Left renal pelvis (tissue), 4 donors: ENCODE data around the gene CITED2. TPM values are rescaled to one million over a fixed set of nuclear protein-coding genes. Genes with fewer than 3 reads are reported as not detected.
"Not testable (repeated sequence)": the region's sequence is repeated elsewhere in the genome, so short reads cannot be mapped to it uniquely, and the experiment has no call there.

Source experiments
- DNase-seq, 4 donors: peaks; one replicate each; pipeline ENCODE4 v3.0.0-alpha.2; 2013; ENCODE audit warnings: low read depth in 4 of 4, low spot score in 3 of 4
- polyA plus RNA-seq, 4 donors: library from polyadenylated mRNA; unstranded; fragments of 120-200 nt; gene quantifications; one replicate each; pipeline ENCODE4 v1.2.1, GENCODE V29; 2013; ENCODE audit not compliant: insufficient read length in 4 of 4

Gene CITED2
- polyA plus RNA-seq, 4 donors, result 104 to 202 (median 163) TPM

DNA sequence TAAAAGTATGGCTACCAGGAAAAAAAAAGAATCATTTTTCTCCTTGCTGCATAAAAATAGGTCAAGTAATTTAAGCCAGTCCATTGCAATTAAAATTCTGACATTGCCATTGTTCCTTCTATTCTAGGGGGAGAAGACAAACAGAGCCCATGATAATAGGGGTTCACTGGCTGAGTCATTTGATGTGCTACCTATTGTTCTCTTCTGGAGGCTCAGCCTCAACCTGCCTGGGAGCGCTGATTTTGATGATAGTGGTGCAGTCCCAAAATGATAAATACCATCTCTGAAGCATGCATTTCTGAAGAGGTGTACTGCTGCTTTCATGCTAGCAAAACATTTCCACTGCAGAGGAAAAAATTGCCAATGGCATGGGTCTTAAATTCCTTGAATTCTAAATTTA lies 5.8 kb downstream of the CITED2 start:
- no peak for DNase-seq

DNA sequence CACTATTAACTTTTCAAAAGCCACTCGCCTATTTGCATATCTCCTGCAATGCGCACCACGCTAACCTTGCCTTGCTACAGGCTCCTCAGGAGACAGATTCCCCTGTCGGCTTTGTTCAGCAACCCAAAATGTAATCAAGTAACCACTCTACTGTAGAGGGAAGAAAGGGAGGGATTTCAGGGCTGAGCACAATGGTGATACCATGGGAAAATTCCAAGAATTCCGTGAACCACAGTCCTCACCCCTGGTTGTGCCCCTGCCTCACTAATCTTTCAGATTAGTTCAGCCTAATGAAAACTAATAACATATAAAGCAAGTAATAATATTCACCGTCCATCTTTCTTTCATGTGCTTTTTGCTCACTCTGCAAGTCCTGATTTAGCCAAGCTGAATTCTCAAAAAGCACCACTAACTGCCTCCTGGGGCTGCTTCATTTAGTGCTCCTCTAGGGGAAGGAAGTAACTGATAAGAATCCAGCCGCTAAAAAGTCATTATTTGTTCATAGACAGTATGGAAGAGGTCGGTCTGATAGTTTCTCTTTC lies 6.6 kb downstream of the CITED2 start:
- no peak for DNase-seq

DNA sequence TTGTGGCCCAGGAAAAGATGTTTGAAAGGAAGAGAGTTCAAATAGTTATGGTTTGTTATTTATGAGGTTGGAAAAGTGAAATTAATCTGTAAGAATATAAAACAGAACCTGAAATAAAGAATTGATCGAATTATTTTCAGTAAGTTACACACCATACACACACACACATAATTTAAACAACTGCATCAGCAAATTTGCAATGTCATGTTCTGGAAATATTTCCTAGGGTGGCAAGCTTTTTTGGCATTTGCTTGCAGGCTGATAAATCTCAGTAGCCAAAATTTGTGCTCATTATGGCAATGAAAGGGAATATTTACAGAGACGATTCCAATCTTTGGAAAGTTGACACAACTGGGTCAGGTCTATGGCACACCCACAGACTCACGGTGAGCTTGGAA lies 9.5 kb downstream of the CITED2 start:
- no peak for DNase-seq

DNA sequence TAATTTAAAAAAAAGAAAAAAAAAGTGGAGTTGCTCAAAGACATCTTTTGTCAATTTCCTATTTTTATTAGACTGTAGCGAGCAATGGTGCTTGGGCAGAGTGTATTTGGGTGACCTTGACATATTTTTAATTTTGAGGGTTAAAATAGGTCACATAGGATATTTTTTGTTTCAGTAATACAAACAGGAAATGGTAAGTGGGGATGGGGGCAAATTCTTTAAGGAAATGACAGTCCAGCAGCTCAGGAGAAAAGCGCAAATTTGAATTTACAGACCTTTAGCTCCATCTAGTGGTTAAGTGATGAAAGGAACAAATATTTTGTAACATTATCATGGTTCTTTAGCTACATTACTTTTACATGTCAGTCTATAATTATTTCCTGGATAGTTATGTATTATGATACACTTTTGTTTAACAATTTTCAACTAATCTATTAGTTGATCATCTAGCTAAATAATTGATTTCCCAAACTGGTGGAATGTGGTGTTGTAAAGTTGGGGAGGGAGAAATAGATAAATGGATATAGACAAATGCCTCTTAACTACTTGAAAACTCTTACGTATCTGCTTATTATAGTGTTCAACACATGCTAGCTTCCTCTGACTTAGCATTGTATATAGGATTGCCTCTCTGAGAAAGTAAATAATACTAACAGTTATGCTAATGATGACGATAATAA lies 10.0 kb downstream of the CITED2 start:
- DNase-seq, result no peak

DNA sequence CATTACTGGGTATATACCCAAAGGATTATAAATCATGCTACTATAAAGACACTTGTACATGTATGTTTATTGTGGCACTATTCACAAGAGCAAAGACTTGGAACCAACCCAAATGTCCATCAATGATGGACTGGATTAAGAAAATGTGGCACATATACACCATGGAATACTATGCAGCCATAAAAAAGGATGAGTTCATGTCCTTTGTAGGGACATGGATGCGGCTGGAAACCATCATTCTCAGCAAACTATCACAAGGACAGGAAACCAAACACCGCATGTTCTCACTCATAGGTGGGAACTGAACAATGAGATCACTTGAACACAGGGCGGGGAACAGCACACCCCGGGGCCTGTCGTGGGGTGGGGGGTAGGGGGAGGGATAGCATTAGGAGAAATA lies 10.7 kb downstream of the CITED2 start:
- not testable (repeated sequence) for DNase-seq

DNA sequence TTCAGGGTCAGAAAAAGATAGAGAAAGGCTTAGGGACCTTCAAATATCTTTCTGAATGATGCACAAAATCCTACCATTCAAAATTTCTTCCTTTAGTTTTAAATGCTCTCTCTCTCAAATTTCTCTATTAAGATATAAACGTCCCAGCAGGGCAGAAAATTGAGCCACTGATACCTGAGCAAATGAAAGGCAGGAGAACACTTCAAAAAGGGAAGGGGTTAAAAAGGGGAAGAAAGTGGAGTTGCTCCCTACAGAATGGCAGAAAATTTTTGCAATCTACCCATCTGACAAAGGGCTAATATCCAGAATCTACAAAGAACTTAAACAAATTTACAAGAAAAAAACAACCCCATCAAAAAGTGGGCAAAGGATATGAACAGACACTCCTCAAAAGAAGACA lies 11.3 kb downstream of the CITED2 start:
- not testable (repeated sequence) for DNase-seq

DNA sequence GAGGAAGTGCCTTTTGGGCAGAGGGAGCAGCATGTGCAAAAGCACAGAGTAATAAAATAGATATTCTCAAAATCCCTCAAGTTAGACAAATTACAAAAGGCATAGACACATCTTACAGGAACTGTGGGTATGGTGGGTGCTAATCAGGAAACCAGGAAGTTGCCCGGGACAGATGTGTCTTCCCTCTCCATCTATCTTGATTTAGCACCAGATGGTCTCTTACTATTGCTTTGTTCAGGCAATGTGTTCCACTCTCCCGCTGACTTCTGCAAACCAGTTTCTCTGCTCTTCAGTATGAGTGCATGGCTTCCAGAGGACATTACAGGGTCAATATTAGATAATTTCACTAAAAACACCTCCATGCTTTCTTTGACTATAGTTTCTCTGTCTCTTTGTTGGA lies 13.2 kb downstream of the CITED2 start:
- no peak for DNase-seq

DNA sequence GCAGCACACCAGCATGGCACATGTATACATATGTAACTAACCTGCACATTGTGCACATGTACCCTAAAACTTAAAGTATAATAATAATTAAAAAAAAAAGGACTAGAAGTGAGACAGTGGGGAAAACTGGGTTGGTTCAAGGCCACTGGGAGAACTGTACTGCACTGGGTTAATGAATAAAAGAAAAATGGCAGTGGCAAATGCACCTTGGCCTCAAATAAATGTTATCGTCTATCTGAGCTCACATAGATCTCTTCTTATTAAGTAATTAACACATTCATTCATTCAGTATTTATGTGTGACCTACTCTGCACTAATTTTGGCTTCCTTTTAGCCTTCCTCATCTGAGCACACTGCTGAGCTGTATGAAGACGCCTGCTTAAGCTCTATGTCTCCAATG lies 17.5 kb downstream of the CITED2 start:
- DNase-seq, result no peak

DNA sequence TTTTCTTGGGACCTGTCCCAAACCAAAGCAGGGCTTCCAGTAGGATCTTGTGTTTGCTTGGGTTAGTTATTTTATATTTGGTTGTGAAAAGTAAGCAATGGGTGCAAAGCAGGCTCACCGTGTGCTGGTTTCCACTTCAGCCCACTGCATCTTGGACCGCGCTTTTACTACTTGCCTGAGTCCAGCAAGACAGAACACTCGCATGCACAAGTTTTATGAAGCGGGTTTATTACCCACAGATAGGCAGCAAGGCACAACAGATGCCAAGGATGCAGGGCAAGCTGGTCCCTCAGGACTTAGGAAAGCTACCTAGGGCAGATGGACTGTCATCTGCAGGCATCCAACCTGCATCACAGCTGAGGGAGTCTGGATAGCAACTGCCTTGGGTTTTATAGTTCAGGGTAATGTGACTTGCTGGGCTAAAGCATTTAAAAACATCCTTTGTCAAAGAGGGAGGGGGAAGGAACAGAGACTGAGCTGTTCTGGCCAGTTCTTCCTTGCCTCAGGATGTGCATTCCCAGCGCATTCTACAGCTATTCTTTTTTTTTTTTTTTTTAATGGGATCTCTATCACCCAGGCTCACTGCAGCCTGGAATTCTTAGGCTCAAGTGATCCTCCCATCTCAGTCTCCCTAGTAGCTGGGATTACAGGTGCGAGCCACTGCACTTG lies 18.5 kb downstream of the CITED2 start:
- no peak for DNase-seq

DNA sequence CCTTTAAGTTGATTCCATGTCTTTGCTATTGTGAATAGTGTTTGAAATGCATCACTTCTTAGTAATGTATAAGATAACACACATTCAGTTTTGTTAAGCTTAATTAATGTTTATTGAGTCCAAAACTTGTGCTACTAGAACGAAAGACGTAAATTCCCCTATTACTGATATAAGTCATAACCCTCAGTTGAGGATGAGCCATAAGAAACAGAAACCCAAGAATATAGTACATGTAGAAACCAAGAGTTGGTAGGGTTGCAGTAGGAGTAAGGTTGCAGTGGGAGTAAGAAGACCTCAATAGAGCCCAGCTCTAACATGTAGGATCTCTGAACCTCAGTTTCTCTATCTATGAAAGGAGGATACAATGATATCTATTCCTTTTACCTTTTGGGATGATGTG lies 19.3 kb downstream of the CITED2 start:
- no peak for DNase-seq

DNA sequence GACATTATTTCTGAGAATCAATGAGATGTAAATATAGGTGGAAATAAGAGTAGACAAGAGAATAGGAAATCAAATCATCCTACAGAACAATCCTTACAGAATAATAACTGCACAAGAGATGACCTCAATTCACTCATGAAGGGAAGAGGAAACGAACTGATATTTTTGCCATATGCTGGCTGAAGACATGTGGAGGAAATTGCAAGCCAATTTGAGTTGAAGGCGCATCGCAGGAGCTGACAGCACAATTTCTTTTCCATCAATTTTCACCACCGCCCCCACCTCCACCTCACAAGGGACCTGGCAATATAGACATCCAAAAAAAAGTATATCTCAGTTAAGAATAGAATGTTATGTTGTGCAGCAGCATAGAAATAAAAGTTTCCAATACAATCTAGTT lies 20.3 kb downstream of the CITED2 start:
- no peak for DNase-seq

DNA sequence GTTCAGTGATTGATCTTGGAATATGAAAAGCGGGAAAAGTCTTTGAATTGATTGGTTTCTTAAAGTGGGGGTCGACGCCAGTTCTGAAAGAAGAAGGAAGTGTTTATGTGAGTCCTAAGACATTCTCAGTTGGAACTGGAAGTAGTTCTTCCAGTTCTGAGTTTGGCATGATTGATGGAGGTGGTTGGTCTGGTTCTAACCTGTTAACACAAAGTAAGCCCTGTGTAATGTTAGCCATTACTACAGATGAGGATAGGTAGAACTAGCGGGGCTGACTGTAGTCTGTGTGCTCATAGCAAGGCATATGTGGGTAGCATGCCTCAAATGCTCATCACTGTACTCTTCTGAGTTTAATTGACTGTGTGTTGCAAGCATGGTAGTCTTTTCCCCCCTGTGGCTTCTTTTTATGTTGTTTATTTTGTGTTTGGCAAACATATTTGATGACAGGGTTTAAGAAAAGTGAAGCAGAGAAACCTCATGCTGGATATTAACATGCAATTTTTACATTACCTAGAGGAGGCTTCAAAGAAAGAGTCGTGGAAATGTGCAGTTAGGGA lies 24.9 kb downstream of the CITED2 start:
- no peak for DNase-seq

DNA sequence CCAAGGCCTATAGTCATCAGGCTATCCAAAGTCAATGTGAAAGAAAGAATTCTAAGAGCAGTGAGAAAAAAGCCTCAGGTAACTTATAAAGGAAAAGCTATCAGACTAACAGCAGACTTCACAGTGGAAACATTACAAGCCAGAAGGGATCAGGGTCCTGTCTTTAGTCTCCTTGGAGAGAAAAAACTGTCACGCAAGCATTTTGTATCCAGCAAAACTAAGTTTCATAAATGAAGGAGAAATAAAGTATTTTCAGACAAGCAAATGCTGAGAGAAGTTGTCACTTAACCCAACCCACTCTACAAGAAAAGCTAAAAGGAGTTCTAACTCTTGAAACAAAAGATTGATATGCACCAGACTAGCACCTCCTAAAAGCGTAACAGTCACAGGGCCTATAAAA lies 28.1 kb downstream of the CITED2 start:
- no peak for DNase-seq

DNA sequence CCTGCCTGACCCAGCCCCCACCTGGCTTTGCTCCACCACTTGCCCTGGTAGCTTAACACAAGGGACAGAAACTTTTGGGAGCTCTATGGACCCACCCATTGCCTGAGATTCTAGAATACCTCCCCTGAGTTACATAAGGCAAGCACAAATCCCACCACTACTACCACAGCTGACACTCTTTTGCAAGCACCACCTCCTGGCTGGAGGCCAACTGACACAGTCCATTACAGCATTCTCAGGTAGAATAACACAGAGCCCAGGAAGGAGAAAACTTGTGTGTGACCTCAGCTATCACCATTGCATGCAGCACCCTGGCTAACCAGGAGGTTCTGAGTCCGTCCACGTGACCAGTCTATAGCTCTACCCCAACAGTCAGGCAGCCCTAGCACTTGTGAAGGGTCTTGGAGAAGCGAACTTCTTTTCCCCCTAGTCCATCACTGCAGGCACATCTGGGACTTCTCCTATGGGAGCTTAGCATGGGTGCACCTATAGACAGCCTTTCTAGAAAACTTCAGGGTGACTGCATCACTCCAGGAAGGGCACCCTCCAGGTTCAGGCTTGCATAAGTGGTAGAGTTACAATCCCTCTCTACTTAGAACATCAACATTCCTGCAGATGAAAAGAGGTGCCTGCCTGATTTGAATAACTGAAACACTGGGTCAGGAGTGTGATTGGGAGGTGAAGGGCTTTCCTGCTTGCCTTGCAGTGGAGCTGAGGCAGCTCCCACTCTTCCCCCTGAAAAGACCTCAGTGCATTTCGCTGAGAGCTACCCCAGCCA lies 30.1 kb downstream of the CITED2 start:
- DNase-seq, result no peak

DNA sequence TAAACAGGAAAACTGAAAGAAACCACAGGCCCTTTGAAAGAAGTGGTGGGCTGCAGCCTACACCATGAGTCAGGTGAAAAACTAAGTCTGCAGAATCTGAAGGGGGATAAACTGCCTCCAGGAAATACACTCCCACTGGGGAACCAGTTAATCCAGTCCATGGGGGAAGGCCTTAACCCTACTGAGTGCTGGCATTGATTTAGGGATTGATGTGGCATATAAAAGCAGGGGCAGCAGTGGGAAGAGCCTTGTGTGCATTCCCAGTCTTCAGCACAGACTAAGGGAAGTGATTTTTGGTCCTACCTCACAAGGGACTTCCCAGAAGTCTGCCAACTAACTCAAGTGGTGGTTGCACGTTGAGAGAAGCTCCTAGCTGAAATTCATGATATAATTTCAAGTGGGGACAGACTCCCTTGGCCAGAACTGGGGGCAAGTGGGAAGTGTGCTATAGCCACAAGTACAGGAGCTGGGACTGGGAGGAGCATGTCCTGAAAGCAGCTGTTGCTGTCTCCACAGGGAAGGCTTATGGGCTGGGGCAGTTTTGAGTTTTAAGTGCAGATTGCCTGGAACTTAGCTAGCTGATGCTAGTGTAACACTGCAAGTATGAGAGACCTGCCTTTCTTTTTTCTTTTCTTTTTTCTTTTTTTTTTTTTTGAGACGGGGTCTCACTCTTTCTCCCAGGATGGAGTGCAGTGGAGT lies 31.2 kb downstream of the CITED2 start:
- DNase-seq, result no peak

DNA sequence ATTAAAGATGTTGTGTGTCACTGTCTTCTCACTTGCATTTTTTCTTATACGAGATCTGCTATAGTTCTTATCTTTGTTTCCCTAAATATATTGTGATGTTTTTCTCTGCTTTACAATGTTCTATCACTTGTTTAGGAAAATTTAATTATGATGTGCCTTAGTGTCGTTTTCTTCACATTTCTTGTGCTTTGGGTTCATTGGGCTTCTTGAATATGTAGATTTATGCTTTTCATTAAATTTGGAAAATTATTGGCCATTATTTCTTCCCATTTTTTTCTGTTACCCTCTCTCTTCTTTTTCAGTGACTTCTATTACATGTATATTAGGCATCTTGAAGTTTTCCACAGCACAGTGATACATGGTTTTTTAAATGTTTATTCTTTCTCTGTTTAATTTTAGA lies 33.4 kb downstream of the CITED2 start:
- no peak for DNase-seq

DNA sequence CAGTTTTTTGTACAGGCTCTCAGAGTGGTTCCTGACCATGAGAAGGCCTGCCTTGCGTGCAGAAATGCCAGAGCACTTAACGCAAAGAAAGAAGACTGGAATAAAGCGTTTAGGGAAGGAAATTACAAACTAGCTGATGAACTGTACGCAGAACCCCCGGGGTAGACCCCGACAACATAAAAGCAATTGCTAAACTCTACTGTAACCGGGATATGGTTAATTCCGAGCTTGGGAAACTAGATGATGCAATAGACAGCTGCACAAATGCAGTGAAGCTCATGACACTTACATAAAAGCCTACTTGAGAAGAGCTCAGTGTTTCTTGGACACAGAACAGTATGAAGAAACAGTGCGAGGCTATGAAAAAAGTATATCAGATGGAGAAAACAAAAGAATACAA lies 35.7 kb downstream of the CITED2 start:
- DNase-seq, result no peak

DNA sequence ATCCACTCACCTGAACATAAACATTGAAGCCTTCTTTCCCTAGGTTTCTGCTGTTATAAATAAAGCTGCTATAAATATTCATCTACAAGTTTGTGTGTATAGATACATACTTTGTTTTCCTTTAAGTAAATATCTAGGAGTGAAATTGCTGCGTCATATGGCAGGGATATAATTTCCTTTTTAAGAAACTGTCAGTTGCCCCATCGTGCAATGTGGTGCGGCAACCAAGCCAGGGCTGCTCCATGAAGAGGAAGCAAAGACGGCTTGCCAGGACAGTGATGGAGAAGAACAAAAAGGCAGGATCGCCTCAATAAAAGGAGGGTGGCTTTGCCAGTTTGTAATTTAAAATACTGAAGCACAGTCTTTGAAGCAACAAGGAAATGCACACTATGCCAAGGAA lies 36.6 kb downstream of the CITED2 start:
- DNase-seq, result no peak

DNA sequence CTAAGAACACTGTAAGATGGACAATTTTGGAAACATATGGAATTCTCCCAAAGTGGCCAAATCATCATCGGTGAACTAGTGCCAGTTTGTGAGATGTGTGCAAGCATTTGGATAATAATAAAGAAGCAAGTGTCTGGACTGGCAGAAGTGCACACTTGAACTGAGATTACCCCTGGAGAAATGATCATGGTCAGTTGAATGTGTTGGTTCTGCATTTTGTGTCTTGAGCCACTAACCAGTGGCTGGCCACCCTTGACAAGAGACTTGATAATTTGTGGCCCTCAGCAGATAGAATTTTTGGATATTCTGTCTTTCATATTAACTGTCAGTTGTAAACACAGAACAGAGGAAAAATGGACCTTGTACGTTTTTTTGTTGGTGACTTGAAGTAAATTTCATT lies 37.4 kb downstream of the CITED2 start:
- DNase-seq, result no peak

DNA sequence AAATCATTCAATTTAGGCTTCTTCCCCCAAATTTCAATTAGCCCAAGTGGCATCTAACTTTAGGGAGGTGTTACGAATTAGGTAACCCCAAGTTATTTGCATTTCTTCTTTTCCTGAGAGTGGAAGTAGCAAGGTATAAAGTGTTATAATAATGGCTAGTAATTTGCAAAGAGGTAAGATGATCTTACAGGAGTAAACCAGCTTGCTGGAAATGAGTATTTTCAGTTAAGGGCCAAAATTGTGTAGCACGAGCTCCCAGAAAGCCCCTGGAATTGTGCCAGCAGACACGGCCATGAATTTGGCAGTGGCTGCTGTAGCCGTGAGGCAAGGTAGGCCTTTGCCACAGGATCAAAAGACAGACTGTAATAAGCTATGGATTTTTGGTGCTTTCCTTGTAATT lies 38.0 kb downstream of the CITED2 start:
- DNase-seq, result no peak
